Measurements from ENCODE around the gene SPDYE6. TPM values are rescaled to one million over a fixed set of nuclear protein-coding genes. Genes with fewer than 3 reads are reported as not detected.

Gene SPDYE6
- polyA plus RNA-seq, 1 of the 3 experiments (the other 2 are of a cell fraction): not detected

DNA sequence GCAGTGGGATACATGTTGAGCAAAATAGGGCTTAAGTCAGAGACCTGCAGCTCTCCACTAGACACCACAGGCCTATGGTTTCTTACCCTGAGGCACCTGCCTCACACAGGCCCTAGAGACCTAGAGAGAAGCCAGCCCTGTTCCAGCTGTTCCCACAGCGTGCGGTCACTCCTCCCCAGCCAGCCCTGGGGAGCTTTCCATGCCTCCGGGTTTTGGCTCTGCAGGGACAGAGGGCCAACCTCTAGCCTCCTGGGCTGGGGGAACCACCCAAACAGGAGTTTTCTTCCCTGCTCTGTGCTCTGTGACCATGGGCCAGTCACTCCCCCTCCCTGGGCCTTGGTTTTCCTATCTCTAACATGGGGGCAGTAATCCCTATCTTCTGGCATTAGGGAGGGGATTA, 36.6 kb downstream of the SPDYE6 start:
- 90% methylated on average over 3 of the region's 3 CpGs for WGBS (ENCODE audit: low lambda C conversion rate)
- no peak overlapping the region for H3K9ac ChIP-seq
- CTCF ChIA-PET: interaction anchor here (0.8 to 2.4 kb wide), 3 partner anchors 11 to 631 kb away, joined by 3 to 6 read pairs (median 3); no protein-coding TSS in a partner anchor
- no peaks in the 10 kb centered on the region for H3F3A ChIP-seq (replicated peaks; ENCODE audit: insufficient read depth)
- H4K20me1 ChIP-seq (ENCODE audit: insufficient read depth): no peaks in the 10 kb centered on the region
- H3K4me2 ChIP-seq: no peak overlapping the region
- no peak overlapping the region for H3K27ac ChIP-seq (ENCODE audit: low read depth in 2 of 2, low read length in 1 of 2)
- no peaks in the 10 kb centered on the region for H3K79me2 ChIP-seq (ENCODE audit: insufficient read depth)
- POLR2A ChIA-PET: no interaction called here
- no peak for TF ChIP-seq CHD2 (IDR thresholded peaks at IDR 0.05; ENCODE audit: low read length, partially characterized antibody)
- TF ChIP-seq RXRA (IDR thresholded peaks at IDR 0.05; ENCODE audit: borderline replicate concordance, low read depth): no peak
- TF ChIP-seq JUND (IDR thresholded peaks at IDR 0.05): no peak
- no peak for TF ChIP-seq NFIC (IDR thresholded peaks at IDR 0.05; ENCODE audit: borderline replicate concordance)
- no peak for DNase-seq
- H3K9me3 ChIP-seq: no peaks in the 10 kb centered on the region
- H3K36me3 ChIP-seq (replicated peaks in 1 of 2; ENCODE audit: control insufficient read depth in 1 of 2, insufficient read depth in 2 of 2, low read length in 1 of 2): no peaks in the 10 kb centered on the region
- no peaks in the 10 kb centered on the region for H3K27me3 ChIP-seq (ENCODE audit: insufficient read depth)
- H3K4me3 ChIP-seq (ENCODE audit: low read depth in 2 of 2, low read length in 1 of 2): no peak overlapping the region
- no peaks in the 10 kb centered on the region for H3K9me2 ChIP-seq
- peaks cover 0 to 4% of the 10 kb centered on the region in 2 experiments; a peak in 1 of 4 replicates for H3K4me1 ChIP-seq (ENCODE audit: control insufficient read depth in 1 of 2, insufficient read depth in 2 of 2, low read depth in 1 of 2, low read length in 1 of 2)
- no peak overlapping the region for H2AFZ ChIP-seq (ENCODE audit: low read depth)

GRCh38 chr7:102318482-102318971, 37.7 kb downstream of the SPDYE6 start:
- no peak overlapping the region; a peak in 1 of 4 replicates for H3K27ac ChIP-seq (ENCODE audit: low read depth in 2 of 2, low read length in 1 of 2)
- no peaks in the 10 kb centered on the region for H4K20me1 ChIP-seq (ENCODE audit: insufficient read depth)
- no peaks in the 10 kb centered on the region for H3F3A ChIP-seq (replicated peaks; ENCODE audit: insufficient read depth)
- no peak overlapping the region for H3K9ac ChIP-seq
- H3K4me2 ChIP-seq: no peak overlapping the region
- ChIA-PET POLR2A (no interaction called here), CTCF (interaction anchor here (0.8 to 2.4 kb wide), 6 partner anchors 10 to 776 kb away, joined by 3 to 6 read pairs (median 3); no protein-coding TSS in a partner anchor)
- H3K27me3 ChIP-seq (ENCODE audit: insufficient read depth): no peaks in the 10 kb centered on the region
- no peaks in the 10 kb centered on the region for H3K9me2 ChIP-seq
- H2AFZ ChIP-seq (ENCODE audit: low read depth): no peak overlapping the region
- peaks cover 0 to 4% of the 10 kb centered on the region in 2 experiments; a peak in 1 of 4 replicates for H3K4me1 ChIP-seq (ENCODE audit: control insufficient read depth in 1 of 2, insufficient read depth in 2 of 2, low read depth in 1 of 2, low read length in 1 of 2)
- H3K79me2 ChIP-seq (ENCODE audit: insufficient read depth): no peaks in the 10 kb centered on the region
- H3K36me3 ChIP-seq (replicated peaks in 1 of 2; ENCODE audit: control insufficient read depth in 1 of 2, insufficient read depth in 2 of 2, low read length in 1 of 2): peaks cover 0 to 4% of the 10 kb centered on the region in 2 experiments
- DNase-seq: peak; percentile 59
- H3K4me3 ChIP-seq (ENCODE audit: low read depth in 2 of 2, low read length in 1 of 2): no peak overlapping the region
- WGBS (ENCODE audit: low lambda C conversion rate): 86% methylated on average over 7 of the region's 7 CpGs
- no peaks in the 10 kb centered on the region for H3K9me3 ChIP-seq
- TF ChIP-seq RFX5 (IDR thresholded peaks at IDR 0.05; ENCODE audit: low read length) (no peak), TCF12 (IDR thresholded peaks at IDR 0.05) (no peak), REST (IDR thresholded peaks at IDR 0.05; ENCODE audit: low read depth, low read length) (no peak), EP300 (IDR thresholded peaks at IDR 0.05; ENCODE audit: borderline replicate concordance in 1 of 2, low read depth in 1 of 2, low read length in 1 of 2) (no peak), FOXJ3 (CRISPR knock-in tag; IDR thresholded peaks at IDR 0.05) (no peak), SIN3A (IDR thresholded peaks at IDR 0.05; ENCODE audit: borderline replicate concordance, low read depth, low read length) (no peak), USF2 (IDR thresholded peaks at IDR 0.05; ENCODE audit: borderline replicate concordance, low read depth, low read length) (no peak), GATA2 (CRISPR knock-in tag; IDR thresholded peaks at IDR 0.05) (no peak), YY1 (IDR thresholded peaks at IDR 0.05; ENCODE audit: low read depth) (no peak), FOXM1 (IDR thresholded peaks at IDR 0.05; ENCODE audit: low read depth) (no peak), TAF1 (IDR thresholded peaks at IDR 0.05; ENCODE audit: borderline replicate concordance, low read depth, low read length) (no peak), MEF2A (IDR thresholded peaks at IDR 0.05; ENCODE audit: borderline replicate concordance, low read depth) (no peak)
- TF ChIP-seq, protein P1, sequence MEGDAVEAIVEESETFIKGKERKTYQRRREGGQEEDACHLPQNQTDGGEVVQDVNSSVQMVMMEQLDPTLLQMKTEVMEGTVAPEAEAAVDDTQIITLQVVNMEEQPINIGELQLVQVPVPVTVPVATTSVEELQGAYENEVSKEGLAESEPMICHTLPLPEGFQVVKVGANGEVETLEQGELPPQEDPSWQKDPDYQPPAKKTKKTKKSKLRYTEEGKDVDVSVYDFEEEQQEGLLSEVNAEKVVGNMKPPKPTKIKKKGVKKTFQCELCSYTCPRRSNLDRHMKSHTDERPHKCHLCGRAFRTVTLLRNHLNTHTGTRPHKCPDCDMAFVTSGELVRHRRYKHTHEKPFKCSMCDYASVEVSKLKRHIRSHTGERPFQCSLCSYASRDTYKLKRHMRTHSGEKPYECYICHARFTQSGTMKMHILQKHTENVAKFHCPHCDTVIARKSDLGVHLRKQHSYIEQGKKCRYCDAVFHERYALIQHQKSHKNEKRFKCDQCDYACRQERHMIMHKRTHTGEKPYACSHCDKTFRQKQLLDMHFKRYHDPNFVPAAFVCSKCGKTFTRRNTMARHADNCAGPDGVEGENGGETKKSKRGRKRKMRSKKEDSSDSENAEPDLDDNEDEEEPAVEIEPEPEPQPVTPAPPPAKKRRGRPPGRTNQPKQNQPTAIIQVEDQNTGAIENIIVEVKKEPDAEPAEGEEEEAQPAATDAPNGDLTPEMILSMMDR (IDR thresholded peaks at IDR 0.05): no peak
- TF ChIP-seq, protein P2, sequence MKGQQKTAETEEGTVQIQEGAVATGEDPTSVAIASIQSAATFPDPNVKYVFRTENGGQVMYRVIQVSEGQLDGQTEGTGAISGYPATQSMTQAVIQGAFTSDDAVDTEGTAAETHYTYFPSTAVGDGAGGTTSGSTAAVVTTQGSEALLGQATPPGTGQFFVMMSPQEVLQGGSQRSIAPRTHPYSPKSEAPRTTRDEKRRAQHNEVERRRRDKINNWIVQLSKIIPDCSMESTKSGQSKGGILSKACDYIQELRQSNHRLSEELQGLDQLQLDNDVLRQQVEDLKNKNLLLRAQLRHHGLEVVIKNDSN (IDR thresholded peaks at IDR 0.05; ENCODE audit: borderline replicate concordance, low read depth): no peak
- TF ChIP-seq, protein P3, sequence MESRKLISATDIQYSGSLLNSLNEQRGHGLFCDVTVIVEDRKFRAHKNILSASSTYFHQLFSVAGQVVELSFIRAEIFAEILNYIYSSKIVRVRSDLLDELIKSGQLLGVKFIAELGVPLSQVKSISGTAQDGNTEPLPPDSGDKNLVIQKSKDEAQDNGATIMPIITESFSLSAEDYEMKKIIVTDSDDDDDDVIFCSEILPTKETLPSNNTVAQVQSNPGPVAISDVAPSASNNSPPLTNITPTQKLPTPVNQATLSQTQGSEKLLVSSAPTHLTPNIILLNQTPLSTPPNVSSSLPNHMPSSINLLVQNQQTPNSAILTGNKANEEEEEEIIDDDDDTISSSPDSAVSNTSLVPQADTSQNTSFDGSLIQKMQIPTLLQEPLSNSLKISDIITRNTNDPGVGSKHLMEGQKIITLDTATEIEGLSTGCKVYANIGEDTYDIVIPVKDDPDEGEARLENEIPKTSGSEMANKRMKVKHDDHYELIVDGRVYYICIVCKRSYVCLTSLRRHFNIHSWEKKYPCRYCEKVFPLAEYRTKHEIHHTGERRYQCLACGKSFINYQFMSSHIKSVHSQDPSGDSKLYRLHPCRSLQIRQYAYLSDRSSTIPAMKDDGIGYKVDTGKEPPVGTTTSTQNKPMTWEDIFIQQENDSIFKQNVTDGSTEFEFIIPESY (IDR thresholded peaks at IDR 0.05; ENCODE audit: borderline replicate concordance, low read depth): no peak

Data from SK-N-SH (cell line).